ENCODE measurements around the gene TBC1D22A. TPM values are rescaled to one million over a fixed set of nuclear protein-coding genes. Genes with fewer than 3 reads are reported as not detected.

Gene TBC1D22A
- total RNA-seq, 2 donors from 2014 or later, result 11.5 to 15.4 TPM

DNA sequence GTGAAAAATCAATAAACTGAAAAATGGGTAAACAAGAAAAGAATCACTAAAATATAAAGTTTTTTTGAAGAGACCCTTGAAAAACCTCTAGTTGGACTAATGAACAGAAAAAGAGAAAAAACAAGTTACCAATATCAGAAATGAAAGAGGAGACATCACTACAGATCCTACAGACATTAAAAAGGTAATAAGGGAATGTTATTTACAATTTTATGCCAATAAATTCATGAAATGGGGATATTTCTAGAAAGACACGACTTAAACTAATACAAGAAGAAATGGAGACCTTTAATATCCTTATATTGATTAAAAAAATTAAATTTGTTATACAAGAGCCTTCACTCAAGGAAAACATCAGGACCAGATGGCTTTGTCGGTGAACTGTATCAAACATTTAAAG, 109.4 kb downstream of the TBC1D22A start:
- H3K36me3 ChIP-seq, result no peaks in the 10 kb centered on the region
- no peak for DNase-seq (ENCODE audit: low spot score)
- H3K9me3 ChIP-seq, result peaks cover 10 to 30% of the 10 kb centered on the region in 2 donors
- H3K27ac ChIP-seq, result no peak overlapping the region
- TF ChIP-seq, protein P1, sequence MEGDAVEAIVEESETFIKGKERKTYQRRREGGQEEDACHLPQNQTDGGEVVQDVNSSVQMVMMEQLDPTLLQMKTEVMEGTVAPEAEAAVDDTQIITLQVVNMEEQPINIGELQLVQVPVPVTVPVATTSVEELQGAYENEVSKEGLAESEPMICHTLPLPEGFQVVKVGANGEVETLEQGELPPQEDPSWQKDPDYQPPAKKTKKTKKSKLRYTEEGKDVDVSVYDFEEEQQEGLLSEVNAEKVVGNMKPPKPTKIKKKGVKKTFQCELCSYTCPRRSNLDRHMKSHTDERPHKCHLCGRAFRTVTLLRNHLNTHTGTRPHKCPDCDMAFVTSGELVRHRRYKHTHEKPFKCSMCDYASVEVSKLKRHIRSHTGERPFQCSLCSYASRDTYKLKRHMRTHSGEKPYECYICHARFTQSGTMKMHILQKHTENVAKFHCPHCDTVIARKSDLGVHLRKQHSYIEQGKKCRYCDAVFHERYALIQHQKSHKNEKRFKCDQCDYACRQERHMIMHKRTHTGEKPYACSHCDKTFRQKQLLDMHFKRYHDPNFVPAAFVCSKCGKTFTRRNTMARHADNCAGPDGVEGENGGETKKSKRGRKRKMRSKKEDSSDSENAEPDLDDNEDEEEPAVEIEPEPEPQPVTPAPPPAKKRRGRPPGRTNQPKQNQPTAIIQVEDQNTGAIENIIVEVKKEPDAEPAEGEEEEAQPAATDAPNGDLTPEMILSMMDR (IDR thresholded peaks at IDR 0.05), result no peak
- H3K4me3 ChIP-seq, result no peak overlapping the region
- no peaks in the 10 kb centered on the region for H3K4me1 ChIP-seq
- no peaks in the 10 kb centered on the region for H3K27me3 ChIP-seq

DNA sequence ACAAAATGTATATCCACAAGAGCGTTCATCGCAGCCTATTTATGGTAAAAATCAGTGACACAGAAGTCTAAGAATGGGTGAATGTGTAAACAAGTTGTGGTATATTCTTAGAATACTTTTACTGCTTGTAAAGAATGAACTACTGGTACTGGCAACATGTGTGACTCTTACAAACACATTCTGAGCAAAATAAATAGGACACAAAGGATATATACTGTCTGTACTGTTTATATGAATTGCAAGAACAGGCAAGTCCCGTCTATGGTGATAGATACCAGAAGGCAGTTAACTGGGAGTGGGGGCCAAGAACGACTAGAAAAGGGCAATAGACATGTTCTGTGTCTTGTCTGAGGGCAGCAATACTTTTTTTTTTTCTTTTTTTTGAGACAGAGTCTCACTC, 112.6 kb downstream of the TBC1D22A start:
- Histone ChIP-seq H3K4me3 (no peak overlapping the region), H3K27ac (no peak overlapping the region), H3K27me3 (no peaks in the 10 kb centered on the region), H3K36me3 (no peaks in the 10 kb centered on the region), H3K4me1 (no peaks in the 10 kb centered on the region), H3K9me3 (peaks cover 10 to 30% of the 10 kb centered on the region in 2 donors)
- no peak for DNase-seq (ENCODE audit: low spot score)
- TF ChIP-seq, protein P1 (IDR thresholded peaks at IDR 0.05), result no peak

DNA sequence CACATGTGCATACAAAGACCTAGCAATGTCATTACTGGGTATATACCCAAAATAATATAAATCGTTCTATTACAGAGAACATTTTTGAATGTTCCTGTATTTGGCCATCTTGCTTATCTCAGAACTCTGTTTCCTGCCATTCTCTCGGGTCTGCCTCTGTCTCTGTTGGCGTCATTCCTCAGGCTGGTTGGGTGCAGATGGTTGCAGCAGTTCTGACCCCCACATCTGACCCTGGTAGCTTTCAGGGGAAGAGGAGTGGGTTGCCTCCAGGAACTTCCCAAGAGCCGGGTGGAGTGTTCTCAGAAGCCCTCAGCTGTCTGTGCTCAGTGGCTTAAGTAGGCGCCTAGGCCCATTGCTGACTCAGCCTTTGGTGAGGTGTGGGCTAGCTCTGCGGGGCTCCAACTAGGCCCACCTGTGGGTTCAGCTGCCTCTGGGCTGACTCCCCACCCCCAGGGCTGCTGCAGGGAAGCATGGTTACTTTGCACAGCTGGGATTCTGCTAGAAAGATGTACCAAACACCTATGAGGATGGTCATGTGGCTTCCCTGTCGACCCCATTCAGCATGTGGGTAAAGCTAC, 114.0 kb downstream of the TBC1D22A start:
- Histone ChIP-seq H3K4me3 (no peak overlapping the region), H3K36me3 (no peaks in the 10 kb centered on the region), H3K27me3 (no peaks in the 10 kb centered on the region), H3K27ac (no peak overlapping the region), H3K4me1 (peaks cover 0 to 7% of the 10 kb centered on the region in 2 donors), H3K9me3 (peaks cover 7 to 19% of the 10 kb centered on the region in 2 donors)
- TF ChIP-seq, protein P1 (IDR thresholded peaks at IDR 0.05), result no peak
- DNase-seq (ENCODE audit: low spot score), result no peak

DNA sequence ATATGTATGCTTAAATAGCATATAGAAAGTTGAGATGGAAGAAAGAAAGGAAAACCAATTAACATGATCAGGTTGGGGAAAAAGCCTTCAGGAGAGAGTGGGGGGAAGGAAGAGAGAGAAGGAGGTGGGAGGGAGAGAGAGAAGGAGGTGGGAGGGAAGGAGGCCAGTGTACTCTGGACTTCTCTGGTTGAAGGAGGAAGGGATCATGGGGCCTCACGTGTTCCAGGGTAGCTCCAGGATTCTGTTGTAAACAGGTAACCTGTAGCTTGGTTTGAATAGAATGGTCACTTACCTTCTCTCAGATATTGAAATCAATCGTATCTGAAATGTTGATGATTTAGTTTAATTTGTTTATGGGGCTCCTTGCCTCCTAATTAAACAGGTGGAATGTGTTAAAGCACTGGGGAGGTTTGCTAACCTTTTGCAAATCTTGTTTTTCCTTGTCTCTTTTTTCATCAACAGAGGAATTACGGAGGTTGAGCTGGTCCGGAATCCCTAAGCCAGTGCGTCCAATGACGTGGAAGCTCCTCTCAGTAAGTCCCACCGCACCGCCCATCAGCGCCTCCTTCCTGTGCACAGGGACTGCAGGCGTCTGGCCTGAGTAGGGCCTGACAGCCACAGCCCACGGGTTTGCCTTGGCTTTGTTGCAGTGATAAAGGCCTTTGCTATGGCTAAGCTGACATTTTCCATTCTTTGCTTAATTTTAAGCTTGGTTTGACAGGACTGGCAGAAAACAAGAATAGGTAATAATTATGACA, 115.9 kb downstream of the TBC1D22A start:
- no peak for DNase-seq (ENCODE audit: low spot score)

DNA sequence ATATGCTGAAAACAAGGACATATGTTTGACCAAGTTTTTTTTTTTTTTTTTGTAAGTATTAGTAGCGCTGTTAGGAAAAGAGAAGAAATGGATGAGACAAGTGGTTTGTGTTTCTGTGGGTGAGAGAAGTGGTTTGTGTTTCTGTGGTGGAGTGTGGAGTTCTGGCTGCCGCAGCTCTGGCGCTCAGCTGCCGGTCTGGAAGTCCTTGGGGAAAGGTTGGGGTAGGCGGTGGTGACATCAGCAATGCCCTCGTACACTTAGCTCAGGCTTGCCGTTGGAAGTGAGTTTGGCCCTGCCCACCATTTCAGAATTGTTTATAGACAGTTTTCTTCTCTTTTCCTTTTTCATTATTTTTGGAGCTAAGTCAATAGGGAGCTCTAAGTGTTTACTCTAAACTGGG, 116.6 kb downstream of the TBC1D22A start:
- Histone ChIP-seq H3K36me3 (no peaks in the 10 kb centered on the region), H3K9me3 (no peaks in the 10 kb centered on the region)
- TF ChIP-seq, protein P1 (IDR thresholded peaks at IDR 0.05), result no peak

More for the DNA sequence above, 115.9 kb downstream of the TBC1D22A start:
- TF ChIP-seq, protein P1 (IDR thresholded peaks at IDR 0.05), result no peak
- H3K27ac ChIP-seq, result no peak overlapping the region
- H3K4me1 ChIP-seq, result peaks cover 0 to 17% of the 10 kb centered on the region in 2 donors
- H3K9me3 ChIP-seq, result no peaks in the 10 kb centered on the region
- H3K4me3 ChIP-seq, result no peak overlapping the region
- no peaks in the 10 kb centered on the region for H3K36me3 ChIP-seq
- no peaks in the 10 kb centered on the region for H3K27me3 ChIP-seq

More for the DNA sequence above, 116.6 kb downstream of the TBC1D22A start:
- Histone ChIP-seq H3K4me3 (no peak overlapping the region), H3K27ac (no peak overlapping the region), H3K4me1 (peaks cover 0 to 17% of the 10 kb centered on the region in 2 donors), H3K27me3 (no peaks in the 10 kb centered on the region)
- no peak for DNase-seq (ENCODE audit: low spot score)

Data from right atrium auricular region (tissue), 2 donors.